ENCODE measurements around the gene SNAP23.

GRCh38 chr15:42577514-42578031 lies 82.1 kb downstream of the SNAP23 start:
- TF ChIP-seq EP300 (IDR thresholded peaks at IDR 0.05) = peak in 1 of 2 donors; percentile 43
- no peak for TF ChIP-seq CTCF (IDR thresholded peaks at IDR 0.05)
